A673 (cell line): ENCODE results near the gene NASP. TPM values are rescaled to one million over a fixed set of nuclear protein-coding genes. Genes with fewer than 3 reads are reported as not detected.
"Not testable (repeated sequence)": the region's sequence is repeated elsewhere in the genome, so short reads cannot be mapped to it uniquely, and the experiment has no call there.

Experiments
- BruUV-seq: library from RNA; stranded (reverse); fragments of 400-500 nt; replicated peaks from 2 replicates; lab custom pipeline; 2021; lab: Mats Ljungman, UMichigan
- CTCF ChIA-PET: fragments of 300-600 bp; sonication (Branson Sonifier 250); formaldehyde crosslinking; loops from one replicate; lab custom pipeline; 2022; ENCODE audit warnings: antibody characterized with exemption; lab: Charles Lee
- POLR2A ChIA-PET: fragments of 300-600 bp; sonication (Branson Sonifier 250); formaldehyde crosslinking; loops from one replicate; lab custom pipeline; 2022; ENCODE audit warnings: antibody characterized with exemption; ENCODE audit not compliant: low non-redundant PET; lab: Charles Lee
- DNase-seq: peaks from one replicate; pipeline ENCODE4 v3.0.0-alpha.2; 2015; ENCODE audit warnings: low spot score
- H3K27ac ChIP-seq: fragments of 200-600 bp; sonication (generic); 2 replicates; pipeline ENCODE4 v1.5.1; 2016; ENCODE audit warnings: mixed run types, low read depth, mild to moderate bottlenecking, mixed read lengths, antibody characterized with exemption, low read length; ENCODE audit not compliant: poor library complexity, severe bottlenecking
- H3K27me3 ChIP-seq: fragments of 200-600 bp; sonication (generic); replicated peaks from 2 replicates; pipeline ENCODE4 v1.6.1; 2017; ENCODE audit warnings: mixed run types, low read depth, mild to moderate bottlenecking, mixed read lengths, antibody characterized with exemption, low read length; ENCODE audit not compliant: insufficient read depth, poor library complexity
- H3K36me3 ChIP-seq: fragments of 200-600 bp; sonication (generic); 2 replicates; pipeline ENCODE4 v1.6.1; 2016; ENCODE audit warnings: mixed run types, mild to moderate bottlenecking, mixed read lengths, antibody characterized with exemption, low read length; ENCODE audit not compliant: insufficient read depth, poor library complexity, severe bottlenecking
- H3K4me1 ChIP-seq: fragments of 200-600 bp; sonication (generic); 2 replicates; pipeline ENCODE4 v1.6.1; 2017; ENCODE audit warnings: mixed run types, mild to moderate bottlenecking, mixed read lengths, antibody characterized with exemption, low read length; ENCODE audit not compliant: insufficient read depth, poor library complexity, severe bottlenecking
- H3K4me3 ChIP-seq: fragments of 200-600 bp; sonication (generic); 2 replicates; pipeline ENCODE4 v1.5.1; 2016; ENCODE audit warnings: low read depth, mixed run types, mild to moderate bottlenecking, mixed read lengths, low read length; ENCODE audit not compliant: poor library complexity, severe bottlenecking
- H3K9me3 ChIP-seq: fragments of 200-600 bp; sonication (generic); 2 replicates; pipeline ENCODE4 v1.6.1; 2016; ENCODE audit warnings: mixed run types, low read depth, mild to moderate bottlenecking, mixed read lengths, antibody characterized with exemption, low read length; ENCODE audit not compliant: poor library complexity, severe bottlenecking
- CTCF ChIP-seq: fragments of 300-800, 200-600 bp; sonication (generic); conservative IDR thresholded peaks from 2 replicates; pipeline ENCODE4 v1.5.1; 2017; ENCODE audit warnings: low read depth, mild to moderate bottlenecking, antibody characterized with exemption, low read length, moderate library complexity, mixed read lengths
- EZH2 ChIP-seq: fragments of 200-600 bp; sonication (generic); IDR thresholded peaks from 2 replicates; pipeline ENCODE4 v1.6.1; 2017; ENCODE audit warnings: borderline replicate concordance, low read depth, mild to moderate bottlenecking, mixed read lengths, antibody characterized with exemption, low read length; ENCODE audit not compliant: poor library complexity, severe bottlenecking
- intact Hi-C: fragments of 100-400 bp; cut with micrococcal nuclease; formaldehyde crosslinking; loops from one replicate; pipeline ENCODE4 v1.10.0; 2022; ENCODE audit not compliant: unreplicated experiment
- total RNA-seq: library from RNA; stranded (reverse); gene quantifications from 2 replicates; pipeline ENCODE4 v1.2.3, GENCODE V29; 2021

Gene NASP
- total RNA-seq, 1 experiment from 2014 or later = 392 TPM

GRCh38 chr1:45585496-45586075 lies 1.7 kb downstream of the NASP start:
- no TSS peak for BruUV-seq
- intact Hi-C loops = no loop called here
- H3K27ac ChIP-seq = peak overlapping the region; percentile 99
- DNase-seq = no peak
- TF ChIP-seq EZH2 = no peak
- ChIA-PET CTCF (no interaction called here), POLR2A (no interaction called here)
- peak overlapping the region; percentile 93 for H3K4me3 ChIP-seq
- peaks cover 14% of the 10 kb centered on the region for H3K36me3 ChIP-seq
- no peaks in the 10 kb centered on the region for H3K9me3 ChIP-seq
- no peaks in the 10 kb centered on the region for H3K27me3 ChIP-seq
- H3K4me1 ChIP-seq = peaks cover 19% of the 10 kb centered on the region

- CTCF ChIA-PET = no interaction called here
- no TSS peak for BruUV-seq
- POLR2A ChIA-PET = interaction anchor here (0.7 kb wide), 1 partner anchor 69 kb away, joined by 6 read pairs; no protein-coding TSS in a partner anchor
- no peak for TF ChIP-seq EZH2
- TF ChIP-seq CTCF = no peak
- H3K27ac ChIP-seq = no peak overlapping the region
- peak overlapping the region; percentile 93 for H3K4me3 ChIP-seq
- peaks cover 26% of the 10 kb centered on the region for H3K36me3 ChIP-seq
- no peaks in the 10 kb centered on the region for H3K27me3 ChIP-seq
- no peak for DNase-seq
- H3K4me1 ChIP-seq = peaks cover 19% of the 10 kb centered on the region
- intact Hi-C loops = no loop called here
- H3K9me3 ChIP-seq = no peaks in the 10 kb centered on the region
Observed at GRCh38 chr1:45586769-45587168, 2.9 kb downstream of the NASP start.

GRCh38 chr1:45589861-45590260 lies 6.0 kb downstream of the NASP start:
- BruUV-seq = no TSS peak
- intact Hi-C loops = no loop called here
- Histone ChIP-seq H3K4me1 (peaks cover 19% of the 10 kb centered on the region), H3K36me3 (peaks cover 57% of the 10 kb centered on the region), H3K9me3 (no peaks in the 10 kb centered on the region), H3K4me3 (no peak overlapping the region), H3K27ac (peak overlapping the region; percentile 2), H3K27me3 (no peaks in the 10 kb centered on the region)
- no peak for TF ChIP-seq CTCF
- TF ChIP-seq EZH2 = no peak
- DNase-seq = no peak
- POLR2A ChIA-PET = interaction anchor here (0.7 to 0.8 kb wide), 2 partner anchors 286 to 556 kb away, joined by 13 to 20 read pairs; no protein-coding TSS in a partner anchor
- CTCF ChIA-PET = no interaction called here

DNA sequence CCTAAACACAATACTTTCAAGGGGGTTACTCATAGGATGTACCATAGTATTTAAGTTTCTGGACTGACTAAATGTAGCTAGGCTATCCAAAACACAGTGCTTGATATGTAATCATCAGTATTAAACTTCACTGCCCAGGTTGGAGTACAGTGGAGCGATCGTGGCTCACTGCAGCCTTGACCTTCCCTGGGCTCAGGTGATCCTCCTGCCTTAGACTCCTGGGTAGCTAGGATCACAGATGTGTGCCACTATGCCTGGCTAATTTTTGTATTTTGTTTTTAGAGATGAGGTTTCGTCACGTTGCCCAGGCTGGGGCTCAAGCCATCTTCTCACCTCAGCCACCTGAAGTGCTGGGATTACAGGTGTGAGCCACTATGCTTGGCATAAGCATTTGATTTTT lies 10.6 kb downstream of the NASP start:
- CTCF ChIA-PET = no interaction called here
- no peaks in the 10 kb centered on the region for H3K9me3 ChIP-seq
- DNase-seq = no peak
- POLR2A ChIA-PET = no interaction called here
- intact Hi-C loops = no loop called here
- H3K27ac ChIP-seq = no peak overlapping the region
- H3K4me3 ChIP-seq = no peak overlapping the region
- no peaks in the 10 kb centered on the region for H3K27me3 ChIP-seq
- H3K36me3 ChIP-seq = peaks cover 67% of the 10 kb centered on the region
- peaks cover 9% of the 10 kb centered on the region for H3K4me1 ChIP-seq
- BruUV-seq = no TSS peak
- no peak for TF ChIP-seq CTCF
- no peak for TF ChIP-seq EZH2

GRCh38 chr1:45596765-45597164 lies 12.9 kb downstream of the NASP start:
- H3K9me3 ChIP-seq, DNase-seq, H3K27ac ChIP-seq, POLR2A ChIA-PET, H3K4me3 ChIP-seq, H3K4me1 ChIP-seq, H3K27me3 ChIP-seq, BruUV-seq, intact Hi-C loops, CTCF ChIA-PET: not testable (repeated sequence)
- peaks cover 53% of the 10 kb centered on the region for H3K36me3 ChIP-seq
